HG03108 (cell line): ENCODE measurements around the gene ARHGAP26.

Experiments used
- ATAC-seq: cut with Tn5 transposase; IDR thresholded peaks from one replicate; pipeline ENCODE4 v1.9.1; 2021; ENCODE audit warnings: moderate library complexity; ENCODE audit not compliant: unreplicated experiment

The ARHGAP26 gene

GRCh38 chr5:142896325-142897007 is 126.3 kb downstream of the ARHGAP26 start:
- no peak for ATAC-seq

DNA sequence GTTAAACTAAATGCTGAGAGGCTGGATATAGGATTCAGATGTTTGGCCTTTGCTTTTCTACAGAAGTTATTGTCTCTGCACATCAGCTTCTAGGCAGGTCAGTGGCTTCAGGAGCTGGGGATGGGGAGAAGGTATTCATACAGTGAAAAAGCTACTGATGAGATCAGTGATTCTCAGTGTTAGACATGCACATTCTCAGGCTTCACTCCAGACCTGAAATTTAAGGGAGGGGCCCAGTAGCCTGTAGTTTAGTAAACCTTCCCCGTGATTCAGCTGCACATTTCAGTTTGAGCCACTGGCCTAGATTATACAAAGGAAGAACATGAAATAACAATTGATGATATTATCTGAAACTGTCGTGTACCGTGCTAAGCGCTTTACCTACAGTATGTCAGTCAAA is 127.2 kb downstream of the ARHGAP26 start:
- no peak for ATAC-seq

DNA sequence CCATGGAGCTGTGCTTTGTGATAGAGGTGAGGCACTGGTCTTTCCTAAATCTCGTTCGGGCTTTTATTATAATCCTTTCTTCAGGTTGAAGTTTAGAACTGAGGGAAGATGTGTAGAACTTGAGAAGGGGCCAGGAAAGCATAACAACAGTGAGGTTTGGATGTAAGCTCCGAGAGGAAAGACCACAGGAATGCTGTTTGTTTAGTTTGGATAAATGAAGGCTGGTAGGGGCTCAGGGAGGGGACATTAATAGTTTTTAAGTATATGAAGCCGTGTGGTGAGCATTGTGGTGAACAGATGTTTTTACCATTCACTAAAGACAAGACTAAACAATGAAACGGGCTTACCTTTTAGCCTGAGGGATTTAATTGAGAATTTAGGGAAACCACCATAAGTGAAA is 130.8 kb downstream of the ARHGAP26 start:
- no peak for ATAC-seq

DNA sequence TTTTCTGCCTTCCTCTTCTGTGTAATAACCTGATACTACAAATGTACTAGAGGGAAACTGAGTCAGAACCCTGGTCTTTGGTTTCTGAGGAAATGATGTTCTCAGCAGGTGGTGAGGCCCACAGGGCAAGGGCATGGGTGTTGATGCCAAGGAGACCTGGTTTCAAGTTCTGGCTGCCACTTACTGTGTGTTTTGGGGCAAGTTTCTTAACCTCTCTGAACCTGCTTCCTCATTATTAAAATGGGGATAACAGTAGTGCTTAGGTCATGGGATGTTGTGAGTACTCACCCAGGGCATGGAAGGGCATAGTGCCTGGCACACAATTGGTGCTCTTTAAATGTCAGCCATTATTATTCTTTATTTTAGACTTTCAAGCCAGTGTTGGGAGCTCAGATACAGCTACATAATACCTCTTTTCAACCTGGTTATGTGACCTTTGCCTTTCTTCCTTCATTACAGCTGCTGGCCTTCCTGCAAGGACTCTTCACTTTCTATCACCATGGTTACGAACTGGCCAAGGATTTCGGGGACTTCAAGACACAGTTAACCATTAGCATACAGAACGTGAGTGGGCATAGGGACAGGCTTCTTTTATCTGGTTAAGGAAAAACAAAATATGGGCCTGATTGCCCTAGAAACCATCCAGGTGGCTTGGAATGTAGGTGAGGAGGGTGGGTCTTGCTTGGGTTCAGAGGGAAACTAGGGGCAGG is 131.5 kb downstream of the ARHGAP26 start:
- no peak for ATAC-seq

GRCh38 chr5:142902186-142902965 is 132.2 kb downstream of the ARHGAP26 start:
- no peak for ATAC-seq

DNA sequence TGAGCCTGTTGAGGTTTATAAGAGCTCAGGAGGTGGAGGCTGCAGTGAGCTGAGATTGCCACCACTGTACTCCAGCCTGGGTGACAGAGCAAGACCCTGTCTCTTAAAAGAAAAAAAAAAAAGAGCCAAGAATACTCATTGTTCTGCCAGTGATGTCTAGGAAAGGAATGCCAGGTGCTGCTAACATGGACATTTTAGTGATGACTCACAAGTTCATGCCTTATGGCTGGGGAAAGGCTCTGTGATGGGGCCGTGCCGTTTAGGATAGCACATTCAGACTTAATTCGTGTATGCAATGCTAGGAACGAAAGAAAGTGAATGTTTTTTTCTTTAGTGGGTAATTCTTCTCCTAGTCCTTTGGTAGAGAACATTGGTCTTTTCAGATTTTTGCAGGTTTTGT is 134.2 kb downstream of the ARHGAP26 start:
- ATAC-seq = no peak

- no peak for ATAC-seq
These were observed 135.2 kb downstream of the ARHGAP26 start for GRCh38 chr5:142905348-142905747.

- no peak for ATAC-seq
These were observed 136.9 kb downstream of the ARHGAP26 start for GRCh38 chr5:142906863-142907671.

- ATAC-seq = no peak
These were observed 138.5 kb downstream of the ARHGAP26 start for GRCh38 chr5:142908659-142909058.

- ATAC-seq = no peak
These were observed 140.0 kb downstream of the ARHGAP26 start for GRCh38 chr5:142910128-142910527.

- no peak for ATAC-seq
These were observed 141.0 kb downstream of the ARHGAP26 start for GRCh38 chr5:142911170-142911569.

GRCh38 chr5:142911775-142912174 is 141.6 kb downstream of the ARHGAP26 start:
- no peak for ATAC-seq

DNA sequence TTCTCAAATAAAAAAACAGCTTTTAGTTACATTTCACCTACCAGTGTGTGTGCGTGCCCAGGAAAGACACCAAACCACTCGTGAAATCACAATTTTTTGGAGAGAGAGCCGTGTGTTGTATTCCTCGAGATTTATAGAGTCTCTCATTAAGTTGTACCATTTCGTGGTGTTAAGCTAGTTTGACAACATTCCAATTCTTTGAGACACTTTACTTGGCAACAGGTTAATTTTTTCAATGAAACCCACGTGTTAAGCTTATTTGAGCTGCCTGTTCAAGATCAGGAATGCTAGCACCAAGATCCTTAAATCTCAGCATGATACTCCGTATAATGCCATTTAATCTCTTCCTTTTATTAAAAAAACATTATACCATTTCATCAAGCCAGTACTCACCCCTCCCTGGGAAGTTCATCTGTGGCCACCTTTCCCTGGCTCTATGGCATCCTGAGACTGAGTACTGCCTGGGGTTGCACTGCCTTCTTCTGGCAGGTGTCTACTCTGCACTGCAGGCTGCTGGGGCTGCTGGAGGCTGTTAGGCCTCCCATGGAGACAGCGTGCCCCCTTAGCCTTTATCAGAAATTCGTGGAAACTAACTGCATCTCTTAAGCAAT is 143.7 kb downstream of the ARHGAP26 start:
- no peak for ATAC-seq

GRCh38 chr5:142915038-142915437 is 144.9 kb downstream of the ARHGAP26 start:
- no peak for ATAC-seq

GRCh38 chr5:142915813-142916424 is 145.7 kb downstream of the ARHGAP26 start:
- peak; percentile 56 for ATAC-seq

DNA sequence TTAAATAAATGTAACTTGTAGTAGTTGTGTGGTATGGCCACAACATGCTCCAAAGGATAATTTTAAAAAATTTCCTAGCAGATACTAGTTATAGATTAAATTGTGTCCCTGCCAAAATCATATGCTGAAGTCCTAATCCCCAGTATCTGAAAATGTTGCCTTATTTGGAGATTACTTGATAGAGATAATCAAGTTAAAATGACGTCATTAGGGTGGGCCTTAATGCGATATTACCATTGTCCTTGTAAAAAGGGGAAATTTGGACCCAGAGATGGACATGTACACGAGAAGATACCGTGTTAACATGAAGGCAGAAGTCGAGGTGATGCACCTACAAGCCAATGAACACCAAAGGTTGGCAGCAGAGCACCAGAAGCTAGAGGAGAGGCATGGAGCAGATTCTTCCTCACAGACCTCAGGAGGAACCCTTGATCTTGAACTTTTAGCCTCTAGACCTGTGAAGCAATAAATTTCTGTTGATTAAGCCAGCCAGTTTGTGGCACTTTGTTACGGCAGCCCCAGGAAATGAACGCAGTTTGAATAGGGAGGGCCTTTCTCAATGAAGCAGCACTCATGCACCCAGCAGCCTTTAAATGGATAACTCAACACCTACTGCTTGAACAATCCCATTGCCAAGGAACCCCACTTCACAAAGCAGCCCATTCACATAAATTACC is 148.9 kb downstream of the ARHGAP26 start:
- ATAC-seq = no peak

DNA sequence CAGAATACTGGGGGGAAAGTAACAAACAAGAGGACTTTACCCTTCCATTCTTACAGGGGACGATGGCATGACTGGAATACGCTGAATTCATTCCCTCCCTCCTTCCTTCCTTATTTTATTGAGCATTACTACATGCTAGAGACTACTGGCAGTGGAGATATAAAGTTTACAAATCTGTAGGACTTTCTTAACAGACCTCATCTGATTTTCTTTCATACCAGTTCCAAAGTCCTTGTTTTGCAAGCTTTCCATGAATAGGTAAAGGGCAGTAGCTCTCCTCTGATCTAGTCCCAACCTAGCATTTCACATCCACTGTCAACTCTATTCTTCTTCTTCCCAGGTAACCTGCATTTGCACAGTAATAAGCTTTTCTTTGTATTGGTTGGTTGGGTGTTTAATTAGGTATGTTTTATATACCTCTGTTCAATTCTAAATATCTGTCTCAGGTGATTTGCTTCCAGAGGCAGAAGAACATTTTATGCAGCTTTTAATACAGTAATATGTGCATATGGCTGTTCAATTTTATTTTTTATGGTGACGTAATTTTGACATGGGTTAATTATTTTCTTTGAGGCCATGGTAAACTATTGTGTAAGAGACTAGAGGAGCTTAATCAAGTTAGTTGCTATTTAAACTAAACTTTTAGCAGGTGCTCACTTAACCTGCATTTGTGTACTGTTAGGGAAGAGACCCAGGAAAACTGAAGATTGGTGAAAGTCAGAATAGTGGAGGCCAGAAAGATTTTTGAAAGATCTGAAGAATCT is 150.9 kb downstream of the ARHGAP26 start:
- ATAC-seq = no peak

GRCh38 chr5:142922223-142922952 is 152.2 kb downstream of the ARHGAP26 start:
- peak; percentile 67 for ATAC-seq
